Liver (tissue), 3 donors: ENCODE measurements around the gene MPRIP.

Experiments
- EGR1 ChIP-seq, 2 donors: IDR thresholded peaks; 2 replicates each; pipeline ENCODE4 v1.6.1; 2016 to 2018; ENCODE audit warnings: antibody characterized with exemption in 2 of 2, low read depth in 2 of 2
- FOXA1 ChIP-seq: IDR thresholded peaks from 2 replicates; pipeline ENCODE4 v1.6.1; 2016; ENCODE audit warnings: antibody characterized with exemption
- GABPA ChIP-seq, 2 donors: IDR thresholded peaks in 1 of 2; conservative IDR thresholded peaks in 1 of 2; 2 replicates each; pipeline ENCODE4 v1.6.1; 2016; ENCODE audit warnings: antibody characterized with exemption in 2 of 2, mild to moderate bottlenecking in 1 of 2, moderate library complexity in 1 of 2
- JUND ChIP-seq, 2 donors: IDR thresholded peaks; 2 replicates each; pipeline ENCODE4 v1.6.1; 2016; ENCODE audit warnings: antibody characterized with exemption in 2 of 2
- RAD21 ChIP-seq, 2 donors: IDR thresholded peaks; 2 replicates each; pipeline ENCODE4 v1.6.1; 2016; ENCODE audit warnings: antibody characterized with exemption in 2 of 2, mild to moderate bottlenecking in 2 of 2
- RXRA ChIP-seq, 2 donors: IDR thresholded peaks; 2 replicates each; pipeline ENCODE4 v1.6.1; 2017 to 2018; ENCODE audit warnings: antibody characterized with exemption in 2 of 2, mild to moderate bottlenecking in 1 of 2
- TAF1 ChIP-seq: conservative IDR thresholded peaks from 2 replicates; pipeline ENCODE4 v1.6.1; 2016; ENCODE audit warnings: antibody characterized with exemption, mild to moderate bottlenecking
- YY1 ChIP-seq: IDR thresholded peaks from 2 replicates; pipeline ENCODE4 v1.6.1; 2016; ENCODE audit warnings: antibody characterized with exemption, mild to moderate bottlenecking
- TF ChIP-seq, protein P1 (sequence below): fragments of 150-350 bp; IDR thresholded peaks from 2 replicates; pipeline ENCODE4 v1.5.1; 2017; ENCODE audit warnings: improper control_type of control experiment, low read depth, low read length; ENCODE audit not compliant: missing input control
- TF ChIP-seq, protein P2 (sequence below): IDR thresholded peaks from 2 replicates; pipeline ENCODE4 v1.6.1; 2016; ENCODE audit warnings: antibody characterized with exemption
- TF ChIP-seq, protein P3 (sequence below): IDR thresholded peaks from 2 replicates; pipeline ENCODE4 v1.6.1; 2016; ENCODE audit warnings: antibody characterized with exemption
- TF ChIP-seq, protein P4 (sequence below): IDR thresholded peaks from 2 replicates; pipeline ENCODE4 v1.6.1; 2016; ENCODE audit warnings: antibody characterized with exemption
- donor health status: healthy.
- donor health status: healthy.

DNA sequence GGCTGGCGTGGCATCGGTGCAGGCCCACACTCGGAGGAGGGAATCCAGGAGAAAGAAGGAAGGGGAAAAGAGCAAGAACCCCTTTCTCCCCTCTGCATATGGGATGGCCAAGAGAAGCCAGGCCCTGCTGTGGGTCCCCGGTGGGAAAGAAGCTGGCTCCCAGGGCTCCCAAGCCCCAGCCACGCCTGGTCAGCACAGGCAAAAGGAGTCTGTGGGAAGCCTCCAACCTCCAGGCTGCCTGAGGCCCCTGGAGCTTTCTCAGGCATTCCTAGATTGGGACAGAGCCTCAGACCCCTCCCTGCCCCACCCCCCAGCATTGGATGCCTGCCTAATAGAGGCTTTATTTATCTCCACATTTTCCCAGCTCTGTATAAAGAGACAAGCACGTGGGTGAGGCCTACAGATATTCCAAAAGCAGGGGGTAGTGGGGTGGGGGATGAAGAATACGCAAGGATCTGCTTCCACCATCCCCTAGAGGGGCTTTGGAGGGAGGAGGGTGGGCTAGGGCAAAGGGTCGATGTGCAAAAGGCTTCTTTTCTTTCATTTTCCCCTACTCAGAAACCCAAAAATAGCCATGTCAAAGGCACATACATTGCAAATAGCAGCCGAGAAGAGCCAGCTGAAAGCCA is 56.4 kb downstream of the MPRIP start:
- TF ChIP-seq, protein P1, sequence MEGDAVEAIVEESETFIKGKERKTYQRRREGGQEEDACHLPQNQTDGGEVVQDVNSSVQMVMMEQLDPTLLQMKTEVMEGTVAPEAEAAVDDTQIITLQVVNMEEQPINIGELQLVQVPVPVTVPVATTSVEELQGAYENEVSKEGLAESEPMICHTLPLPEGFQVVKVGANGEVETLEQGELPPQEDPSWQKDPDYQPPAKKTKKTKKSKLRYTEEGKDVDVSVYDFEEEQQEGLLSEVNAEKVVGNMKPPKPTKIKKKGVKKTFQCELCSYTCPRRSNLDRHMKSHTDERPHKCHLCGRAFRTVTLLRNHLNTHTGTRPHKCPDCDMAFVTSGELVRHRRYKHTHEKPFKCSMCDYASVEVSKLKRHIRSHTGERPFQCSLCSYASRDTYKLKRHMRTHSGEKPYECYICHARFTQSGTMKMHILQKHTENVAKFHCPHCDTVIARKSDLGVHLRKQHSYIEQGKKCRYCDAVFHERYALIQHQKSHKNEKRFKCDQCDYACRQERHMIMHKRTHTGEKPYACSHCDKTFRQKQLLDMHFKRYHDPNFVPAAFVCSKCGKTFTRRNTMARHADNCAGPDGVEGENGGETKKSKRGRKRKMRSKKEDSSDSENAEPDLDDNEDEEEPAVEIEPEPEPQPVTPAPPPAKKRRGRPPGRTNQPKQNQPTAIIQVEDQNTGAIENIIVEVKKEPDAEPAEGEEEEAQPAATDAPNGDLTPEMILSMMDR = no peak
- TF ChIP-seq JUND (IDR thresholded peaks at IDR 0.05) = no peak
- TF ChIP-seq TAF1 = no peak
- TF ChIP-seq GABPA (IDR thresholded peaks at IDR 0.05 in 1 of 2, conservative IDR thresholded peaks at IDR 0.05 in 1 of 2) = no peak
- TF ChIP-seq, protein P2, sequence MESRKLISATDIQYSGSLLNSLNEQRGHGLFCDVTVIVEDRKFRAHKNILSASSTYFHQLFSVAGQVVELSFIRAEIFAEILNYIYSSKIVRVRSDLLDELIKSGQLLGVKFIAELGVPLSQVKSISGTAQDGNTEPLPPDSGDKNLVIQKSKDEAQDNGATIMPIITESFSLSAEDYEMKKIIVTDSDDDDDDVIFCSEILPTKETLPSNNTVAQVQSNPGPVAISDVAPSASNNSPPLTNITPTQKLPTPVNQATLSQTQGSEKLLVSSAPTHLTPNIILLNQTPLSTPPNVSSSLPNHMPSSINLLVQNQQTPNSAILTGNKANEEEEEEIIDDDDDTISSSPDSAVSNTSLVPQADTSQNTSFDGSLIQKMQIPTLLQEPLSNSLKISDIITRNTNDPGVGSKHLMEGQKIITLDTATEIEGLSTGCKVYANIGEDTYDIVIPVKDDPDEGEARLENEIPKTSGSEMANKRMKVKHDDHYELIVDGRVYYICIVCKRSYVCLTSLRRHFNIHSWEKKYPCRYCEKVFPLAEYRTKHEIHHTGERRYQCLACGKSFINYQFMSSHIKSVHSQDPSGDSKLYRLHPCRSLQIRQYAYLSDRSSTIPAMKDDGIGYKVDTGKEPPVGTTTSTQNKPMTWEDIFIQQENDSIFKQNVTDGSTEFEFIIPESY = no peak
- TF ChIP-seq YY1 = no peak
- no peak for TF ChIP-seq RAD21 (IDR thresholded peaks at IDR 0.05)
- TF ChIP-seq, protein P3, sequence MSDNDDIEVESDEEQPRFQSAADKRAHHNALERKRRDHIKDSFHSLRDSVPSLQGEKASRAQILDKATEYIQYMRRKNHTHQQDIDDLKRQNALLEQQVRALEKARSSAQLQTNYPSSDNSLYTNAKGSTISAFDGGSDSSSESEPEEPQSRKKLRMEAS = no peak
- TF ChIP-seq, protein P4, sequence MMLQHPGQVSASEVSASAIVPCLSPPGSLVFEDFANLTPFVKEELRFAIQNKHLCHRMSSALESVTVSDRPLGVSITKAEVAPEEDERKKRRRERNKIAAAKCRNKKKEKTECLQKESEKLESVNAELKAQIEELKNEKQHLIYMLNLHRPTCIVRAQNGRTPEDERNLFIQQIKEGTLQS = no peak
- TF ChIP-seq RXRA (IDR thresholded peaks at IDR 0.05) = no peak
- no peak for TF ChIP-seq FOXA1
- no peak for TF ChIP-seq EGR1 (IDR thresholded peaks at IDR 0.05; ENCODE audit: low read depth in 2 of 2)
